Testis (tissue), 3 donors: Measurements from ENCODE around the gene C1S. TPM values are rescaled to one million over a fixed set of nuclear protein-coding genes. Genes with fewer than 3 reads are reported as not detected.

Experiments
- DNase-seq: peaks from one replicate; pipeline ENCODE4 v3.0.0-alpha.2; 2019
- H3K27ac ChIP-seq, 2 donors: fragments of 200-600 bp; sonication (generic); one replicate each; pipeline ENCODE4 v1.5.1; 2019
- H3K27me3 ChIP-seq: fragments of 200-600 bp; sonication (generic); one replicate; pipeline ENCODE4 v1.5.1; 2019
- H3K36me3 ChIP-seq: fragments of 200-600 bp; sonication (generic); one replicate; pipeline ENCODE4 v1.5.1; 2017; ENCODE audit warnings: low read depth; ENCODE audit errors: missing control alignments
- H3K4me1 ChIP-seq: fragments of 200-600 bp; sonication (generic); one replicate; pipeline ENCODE4 v1.5.1; 2019
- H3K4me3 ChIP-seq, 2 donors: fragments of 200-600 bp; sonication (generic); one replicate each; pipeline ENCODE4 v1.5.1; 2017 to 2019
- H3K9me3 ChIP-seq: fragments of 200-600 bp; sonication (generic); one replicate; pipeline ENCODE4 v1.5.1; 2017
- CTCF ChIP-seq, 3 experiments: fragments of 450-650 bp in 2 of 3; fragments of 200-600 bp in 1 of 3; sonication (generic) in 1 of 3; IDR thresholded peaks; one replicate each; pipeline ENCODE4 v1.5.1; 2016 to 2019; ENCODE audit warnings: antibody characterized with exemption in 3 of 3, mild to moderate bottlenecking in 2 of 3, moderate library complexity in 1 of 3
- POLR2A ChIP-seq: fragments of 450-650 bp; IDR thresholded peaks from one replicate; pipeline ENCODE4 v1.6.1; 2017; ENCODE audit warnings: antibody characterized with exemption, mild to moderate bottlenecking, moderate library complexity
- WGBS, 2 donors: methylation state at CpG; one replicate each; pipeline ENCODE4 v1.1.5; 2018; 5-methylcytosine and 5-hydroxymethylcytosine counted together
- intact Hi-C: fragments of 100-400 bp; cut with DNase I; formaldehyde crosslinking; loops from one replicate; pipeline ENCODE4 v1.15.1; 2023; ENCODE audit warnings: low total_unique reads
- polyA plus RNA-seq: library from polyadenylated mRNA; stranded (reverse); fragments of 350-450 nt; fragmentation: Illumina TruSeq; extraction: RNeasy Lipid Tissue Mini Kit (QIAGEN cat#74804); gene quantifications from one replicate; pipeline ENCODE4 v1.2.3, GENCODE V29; 2014; ENCODE audit warnings: low read depth, low replicate concordance; ENCODE audit not compliant: insufficient read depth
- total RNA-seq, 2 donors: library from RNA; depleted of rRNA; stranded (reverse); fragments of >200 nt; gene quantifications; one replicate each; pipeline ENCODE4 v1.2.3, GENCODE V29; 2016

C1S gene
- total and polyA plus RNA-seq, 3 donors from 2014 or later: 86.1 to 271 (median 190) TPM

DNA sequence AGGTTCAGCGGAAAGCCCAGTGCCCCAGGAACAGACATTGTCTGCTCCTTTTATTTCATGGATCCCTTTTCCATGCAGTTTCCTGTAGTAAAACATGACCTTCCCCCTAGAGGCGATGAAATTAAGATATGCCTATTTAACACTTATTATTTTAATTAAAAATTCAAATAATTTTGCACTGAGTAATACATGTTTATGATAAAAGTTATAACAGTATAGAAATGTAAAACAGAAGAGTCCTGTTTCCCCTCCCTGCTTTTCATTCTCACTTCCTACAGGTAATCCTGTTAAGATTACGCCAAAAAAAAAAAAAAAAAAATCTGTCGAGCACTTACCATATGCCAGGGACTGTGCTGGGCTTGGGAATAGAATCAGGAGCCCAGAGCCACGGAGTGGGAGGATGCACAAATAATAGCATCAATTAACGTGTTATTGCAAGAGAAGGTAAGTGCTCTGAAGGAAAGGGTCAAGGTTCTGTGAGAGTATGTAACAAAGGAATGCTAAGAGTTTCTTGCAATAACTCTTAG, 41.4 kb upstream of the C1S start:
- H3K36me3 ChIP-seq: no peaks in the 10 kb centered on the region
- H3K9me3 ChIP-seq: no peaks in the 10 kb centered on the region
- TF ChIP-seq POLR2A: no peak
- peak in 1 of 3 experiments; percentile 2 for TF ChIP-seq CTCF (IDR thresholded peaks at IDR 0.05)
- peak overlapping the region in 1 of 2 donors; percentile 84 for H3K27ac ChIP-seq
- peak overlapping the region; percentile 72 to 81 for H3K4me3 ChIP-seq
- no peaks in the 10 kb centered on the region for H3K27me3 ChIP-seq
- H3K4me1 ChIP-seq: peaks cover 9% of the 10 kb centered on the region
- no peak for DNase-seq
- intact Hi-C loops: no loop called here
- WGBS, 2 donors: 3% methylated on average over 6 of the region's 6 CpGs

- no peak for TF ChIP-seq CTCF (IDR thresholded peaks at IDR 0.05)
- no peak for TF ChIP-seq POLR2A
- intact Hi-C loops: no loop called here
- 88 to 92% methylated on average over 5 of the region's 5 CpGs for WGBS, 2 donors
These were observed 38.6 kb upstream of the C1S start for GRCh38 chr12:7021956-7022355.

DNA sequence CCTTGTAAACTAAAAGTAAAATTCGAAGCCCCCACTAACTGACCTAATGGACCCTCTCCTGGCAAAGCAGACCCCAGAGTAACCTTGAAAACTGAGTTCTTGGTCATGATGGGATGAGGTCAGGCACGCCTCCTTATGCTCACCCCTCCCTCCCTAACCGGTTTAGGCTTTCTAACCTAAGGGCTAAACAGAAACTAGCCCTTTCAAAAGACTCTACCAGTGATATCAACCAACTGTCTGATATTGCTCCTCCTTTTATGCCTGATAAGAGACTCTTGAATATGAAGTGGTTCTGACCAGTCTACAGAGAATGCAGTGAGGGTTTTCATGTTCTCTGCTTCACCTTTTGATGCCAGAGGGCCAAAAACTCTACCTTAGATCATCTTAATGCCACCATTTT, 37.4 kb upstream of the C1S start:
- no peaks in the 10 kb centered on the region for H3K4me1 ChIP-seq
- TF ChIP-seq CTCF (IDR thresholded peaks at IDR 0.05) (no peak), POLR2A (no peak)
- no peak overlapping the region for H3K4me3 ChIP-seq
- intact Hi-C loops: no loop called here
- DNase-seq: no peak
- no peaks in the 10 kb centered on the region for H3K27me3 ChIP-seq
- WGBS, 2 donors: 83 to 89% methylated on average over 3 of the region's 3 CpGs
- no peaks in the 10 kb centered on the region for H3K36me3 ChIP-seq
- no peaks in the 10 kb centered on the region for H3K9me3 ChIP-seq
- H3K27ac ChIP-seq: no peak overlapping the region

More at GRCh38 chr12:7021956-7022355, 38.6 kb upstream of the C1S start:
- H3K27ac ChIP-seq: no peak overlapping the region
- DNase-seq: no peak
- H3K36me3 ChIP-seq: no peaks in the 10 kb centered on the region
- H3K9me3 ChIP-seq: no peaks in the 10 kb centered on the region
- no peaks in the 10 kb centered on the region for H3K27me3 ChIP-seq
- H3K4me1 ChIP-seq: peaks cover 8% of the 10 kb centered on the region
- H3K4me3 ChIP-seq: no peak overlapping the region

GRCh38 chr12:7026854-7027253, 33.7 kb upstream of the C1S start:
- DNase-seq: no peak
- no peaks in the 10 kb centered on the region for H3K27me3 ChIP-seq
- no peak for TF ChIP-seq POLR2A
- H3K36me3 ChIP-seq: no peaks in the 10 kb centered on the region
- intact Hi-C loops: no loop called here
- WGBS, 2 donors: 80 to 100% methylated on average over 1 of the region's 1 CpG
- no peaks in the 10 kb centered on the region for H3K4me1 ChIP-seq
- H3K4me3 ChIP-seq: no peak overlapping the region
- H3K27ac ChIP-seq: no peak overlapping the region
- H3K9me3 ChIP-seq: no peaks in the 10 kb centered on the region

- H3K36me3 ChIP-seq: no peaks in the 10 kb centered on the region
- no peak for TF ChIP-seq CTCF (IDR thresholded peaks at IDR 0.05)
- no peak for TF ChIP-seq POLR2A
- H3K4me3 ChIP-seq: no peak overlapping the region
- intact Hi-C loops: no loop called here
- no peak overlapping the region for H3K27ac ChIP-seq
- no peaks in the 10 kb centered on the region for H3K4me1 ChIP-seq
- no peaks in the 10 kb centered on the region for H3K27me3 ChIP-seq
- WGBS, 2 donors: 92 to 100% methylated on average over 1 to 6 of the region's 6 CpGs
- no peak for DNase-seq
- H3K9me3 ChIP-seq: no peaks in the 10 kb centered on the region
These were observed 29.2 kb upstream of the C1S start for GRCh38 chr12:7031306-7031705.
